Loucy (cell line): Measurements from ENCODE around the gene RBFOX2.

Experiments used
- H2AFZ ChIP-seq: fragments of 200-600 bp; sonication (generic); 2 replicates; pipeline ENCODE4 v1.6.0; 2016; ENCODE audit warnings: antibody characterized with exemption, mild to moderate bottlenecking, low read length, moderate library complexity
- H3F3A ChIP-seq: fragments of 200-600 bp; 2 replicates; pipeline ENCODE4 v1.6.0; 2016; ENCODE audit warnings: antibody characterized with exemption, low read depth, mild to moderate bottlenecking
- H3K27me3 ChIP-seq: fragments of 200-600 bp; sonication (generic); 2 replicates; pipeline ENCODE4 v1.6.1; 2014; ENCODE audit warnings: low read length, mild to moderate bottlenecking; ENCODE audit not compliant: insufficient read depth, poor library complexity, severe bottlenecking
- H3K36me3 ChIP-seq: fragments of 200-600 bp; sonication (generic); 2 replicates; pipeline ENCODE4 v1.6.1; 2016; ENCODE audit warnings: low read length; ENCODE audit not compliant: insufficient read depth
- H3K4me1 ChIP-seq: fragments of 200-600 bp; sonication (generic); 2 replicates; pipeline ENCODE4 v1.5.1; 2014; ENCODE audit warnings: low read length, mild to moderate bottlenecking; ENCODE audit not compliant: insufficient read depth, poor library complexity, severe bottlenecking
- H3K4me2 ChIP-seq: fragments of 200-600 bp; sonication (generic); 2 replicates; pipeline ENCODE4 v1.6.0; 2014; ENCODE audit warnings: antibody characterized with exemption, low read length, low read depth, mild to moderate bottlenecking; ENCODE audit not compliant: poor library complexity, severe bottlenecking
- H3K4me3 ChIP-seq: fragments of 200-600 bp; sonication (generic); 2 replicates; pipeline ENCODE4 v1.5.1; 2014; ENCODE audit warnings: low read length, mild to moderate bottlenecking, mixed read lengths; ENCODE audit not compliant: poor library complexity, severe bottlenecking
- H3K79me2 ChIP-seq: fragments of 200-600 bp; sonication (generic); 2 replicates; pipeline ENCODE4 v1.6.1; 2014; ENCODE audit warnings: low read length; ENCODE audit not compliant: insufficient read depth
- H3K9ac ChIP-seq: fragments of 200-600 bp; sonication (generic); 2 replicates; pipeline ENCODE4 v1.6.0; 2014; ENCODE audit warnings: mild to moderate bottlenecking, low read depth, low read length, moderate library complexity; ENCODE audit not compliant: poor library complexity, severe bottlenecking
- H3K9me2 ChIP-seq: fragments of 200-600 bp; sonication (generic); replicated peaks from 2 replicates; pipeline ENCODE4 v1.6.1; 2016; ENCODE audit warnings: low read depth, low read length, mixed read lengths
- H3K9me3 ChIP-seq: fragments of 200-600 bp; sonication (generic); 2 replicates; pipeline ENCODE4 v1.6.1; 2014; ENCODE audit warnings: mild to moderate bottlenecking, antibody characterized with exemption, low read length, low read depth; ENCODE audit not compliant: insufficient read depth
- H4K20me1 ChIP-seq: fragments of 200-600 bp; sonication (generic); 2 replicates; pipeline ENCODE4 v1.6.0; 2014; ENCODE audit warnings: antibody characterized with exemption, low read length, mild to moderate bottlenecking; ENCODE audit not compliant: insufficient read depth, poor library complexity, severe bottlenecking
- CTCF ChIP-seq: fragments of 200-600 bp; sonication (generic); conservative IDR thresholded peaks from 2 replicates; pipeline ENCODE4 v1.5.1; 2014; ENCODE audit warnings: mild to moderate bottlenecking, antibody characterized with exemption, low read length
- EZH2phosphoT487 ChIP-seq: fragments of 200-600 bp; IDR thresholded peaks from 2 replicates; pipeline ENCODE4 v1.6.1; 2018; ENCODE audit warnings: antibody characterized with exemption, mild to moderate bottlenecking, moderate library complexity, borderline replicate concordance

Gene RBFOX2

DNA sequence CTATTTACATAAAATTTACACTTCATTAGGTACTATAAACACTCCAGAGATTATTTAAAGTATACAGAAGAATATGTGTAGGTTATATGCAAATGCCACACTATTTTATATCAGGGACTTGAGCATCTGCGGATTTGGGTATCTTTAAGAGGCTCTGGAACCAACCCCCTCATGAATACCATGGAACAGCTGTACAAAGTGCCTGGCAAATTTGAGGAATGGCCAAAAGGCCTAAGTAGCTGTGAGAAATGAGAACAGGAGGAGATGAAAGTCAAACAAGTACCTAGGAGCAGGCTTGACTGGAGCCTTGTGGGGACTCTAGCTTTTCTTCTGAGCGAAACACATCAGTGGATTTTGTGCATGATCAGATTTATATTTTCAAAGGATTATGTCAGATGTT is 149.3 kb downstream of the RBFOX2 start:
- TF ChIP-seq CTCF = no peak
- TF ChIP-seq EZH2phosphoT487 = no peak
- no peak overlapping the region for H2AFZ ChIP-seq
- no peaks in the 10 kb centered on the region for H3F3A ChIP-seq
- peaks cover 22% of the 10 kb centered on the region for H3K4me1 ChIP-seq
- H3K9me2 ChIP-seq = no peaks in the 10 kb centered on the region
- H4K20me1 ChIP-seq = no peaks in the 10 kb centered on the region
- H3K4me2 ChIP-seq = no peak overlapping the region
- no peaks in the 10 kb centered on the region for H3K36me3 ChIP-seq
- no peaks in the 10 kb centered on the region for H3K27me3 ChIP-seq
- H3K4me3 ChIP-seq = no peak overlapping the region
- H3K9ac ChIP-seq = no peak overlapping the region
- H3K79me2 ChIP-seq = peaks cover 7% of the 10 kb centered on the region; the same call in 1 of the 2 replicates
- H3K9me3 ChIP-seq = no peaks in the 10 kb centered on the region

DNA sequence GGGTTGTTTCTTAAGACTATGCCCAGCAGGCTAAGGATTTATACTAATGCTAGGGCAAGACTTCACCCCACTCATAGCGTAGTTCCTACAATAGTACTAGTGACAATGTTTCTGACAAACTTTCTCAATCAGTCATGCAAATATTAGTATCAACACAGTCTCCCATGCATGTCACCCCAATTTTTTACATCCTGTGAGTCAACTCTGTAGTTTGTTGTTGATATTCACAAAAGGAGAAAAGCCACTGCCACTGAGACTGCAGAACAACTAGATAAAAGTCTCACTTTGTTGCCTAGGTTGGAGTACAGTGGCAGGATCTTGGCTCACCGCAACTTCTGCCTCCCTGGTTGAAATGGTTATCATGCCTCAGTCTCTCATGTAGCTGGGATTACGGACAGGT is 155.2 kb downstream of the RBFOX2 start:
- no peaks in the 10 kb centered on the region for H3F3A ChIP-seq
- no peak overlapping the region for H2AFZ ChIP-seq
- H3K4me3 ChIP-seq = no peak overlapping the region
- H3K27me3 ChIP-seq = no peaks in the 10 kb centered on the region
- TF ChIP-seq EZH2phosphoT487 (no peak), CTCF (no peak)
- H3K4me1 ChIP-seq = no peaks in the 10 kb centered on the region
- H4K20me1 ChIP-seq = no peaks in the 10 kb centered on the region
- no peaks in the 10 kb centered on the region for H3K36me3 ChIP-seq
- H3K9me2 ChIP-seq = no peaks in the 10 kb centered on the region
- H3K79me2 ChIP-seq = peaks cover 7% of the 10 kb centered on the region; the same call in 1 of the 2 replicates
- H3K9ac ChIP-seq = no peak overlapping the region
- no peaks in the 10 kb centered on the region for H3K9me3 ChIP-seq
- no peak overlapping the region for H3K4me2 ChIP-seq

- Histone ChIP-seq H3K4me1 (no peaks in the 10 kb centered on the region), H3K79me2 (peaks cover 3% of the 10 kb centered on the region; the same call in 1 of the 2 replicates), H3K9me3 (no peaks in the 10 kb centered on the region), H3K9me2 (no peaks in the 10 kb centered on the region), H3K4me2 (no peak overlapping the region), H4K20me1 (no peaks in the 10 kb centered on the region), H3K4me3 (no peak overlapping the region), H3K36me3 (no peaks in the 10 kb centered on the region), H2AFZ (no peak overlapping the region), H3K9ac (no peak overlapping the region), H3F3A (no peaks in the 10 kb centered on the region), H3K27me3 (no peaks in the 10 kb centered on the region)
- TF ChIP-seq EZH2phosphoT487 = no peak
- TF ChIP-seq CTCF = no peak
These were observed 156.2 kb downstream of the RBFOX2 start for GRCh38 chr22:35872451-35872850.
